ENCODE results near the gene FGGY. TPM values are rescaled to one million over a fixed set of nuclear protein-coding genes. Genes with fewer than 3 reads are reported as not detected.

The FGGY gene
- total RNA-seq, 1 experiment from 2014 or later = 12.0 TPM

DNA sequence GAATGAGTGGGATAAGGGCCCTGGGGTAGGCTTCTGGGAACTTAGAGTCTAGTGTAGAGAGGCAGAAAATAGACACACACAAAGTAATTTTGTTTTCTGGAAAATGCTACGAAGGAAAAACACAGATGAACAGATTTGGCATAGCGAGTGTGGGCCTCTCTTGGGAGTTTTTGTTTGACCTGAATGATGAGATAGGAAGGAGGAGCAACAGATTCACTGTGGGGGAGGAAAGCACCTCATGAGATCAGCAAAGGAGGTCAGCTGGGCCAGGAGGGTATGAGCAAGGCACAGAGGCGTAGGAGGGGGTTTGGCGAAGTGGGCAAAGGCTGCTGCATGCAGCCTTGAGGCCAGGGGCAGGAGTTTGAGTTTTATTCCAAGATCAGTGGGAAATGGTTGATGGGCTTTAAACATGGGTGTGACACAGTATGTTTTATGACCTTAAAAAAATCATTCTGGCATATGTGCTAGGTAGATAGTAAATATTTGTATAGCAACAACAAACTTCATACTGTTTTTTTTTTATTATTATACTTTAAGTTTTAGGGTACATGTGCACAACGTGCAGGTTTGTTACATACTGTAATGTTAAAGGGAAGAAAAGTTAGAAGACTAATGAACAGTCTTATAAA lies 57.9 kb downstream of the FGGY start:
- no peak for ATAC-seq
- CTCF ChIA-PET = no interaction called here
- POLR2A ChIA-PET = no interaction called here
- Mint-ChIP-seq H3K27me3 (ENCODE audit: low read depth) (no peaks in the 10 kb centered on the region), H3K4me3 (no peak overlapping the region), H3K9me3 (no peaks in the 10 kb centered on the region), H3K36me3 (no peaks in the 10 kb centered on the region), H3K27ac (no peak overlapping the region), H3K4me1 (peaks cover 13% of the 10 kb centered on the region; the same call in 1 of the 2 replicates)
- TF ChIP-seq RELA (CRISPR knock-in tag; IDR thresholded peaks at IDR 0.05; ENCODE audit: borderline replicate concordance) = no peak
- TF ChIP-seq ZNF416 (CRISPR knock-in tag; IDR thresholded peaks at IDR 0.05) = no peak
- no peak for TF ChIP-seq ERG (CRISPR knock-in tag; IDR thresholded peaks at IDR 0.05)
- no peak for DNase-seq (ENCODE audit: low spot score)

DNA sequence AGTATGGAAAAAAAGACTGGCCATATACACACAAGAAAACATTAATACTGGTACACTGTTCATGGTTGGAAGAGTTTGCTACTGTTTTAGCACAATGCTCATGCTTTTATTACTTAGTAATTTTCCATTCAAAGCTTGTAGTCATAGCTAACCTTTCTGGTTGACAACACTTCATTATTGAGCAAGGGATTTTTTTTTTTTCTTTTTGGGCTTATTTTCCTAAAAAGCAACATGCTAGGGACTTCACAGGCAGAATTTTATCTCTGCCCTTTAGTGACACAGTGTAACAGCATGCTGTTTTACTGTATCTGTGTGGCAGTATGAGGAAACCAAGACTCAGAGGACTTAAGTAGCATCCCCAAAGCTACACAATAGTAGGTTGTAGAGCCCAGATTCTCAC lies 58.5 kb downstream of the FGGY start:
- Mint-ChIP-seq H3K9me3 (no peaks in the 10 kb centered on the region), H3K36me3 (no peaks in the 10 kb centered on the region), H3K4me1 (peaks cover 13% of the 10 kb centered on the region; the same call in 1 of the 2 replicates), H3K27me3 (ENCODE audit: low read depth) (no peaks in the 10 kb centered on the region), H3K27ac (no peak overlapping the region), H3K4me3 (no peak overlapping the region)
- ChIA-PET CTCF (no interaction called here), POLR2A (no interaction called here)
- no peak for TF ChIP-seq OVOL2 (CRISPR knock-in tag; IDR thresholded peaks at IDR 0.05; ENCODE audit: borderline replicate concordance)
- no peak for TF ChIP-seq IRF1 (CRISPR knock-in tag; IDR thresholded peaks at IDR 0.05)
- no peak for TF ChIP-seq ZBTB21 (CRISPR knock-in tag; IDR thresholded peaks at IDR 0.05; ENCODE audit: borderline replicate concordance)
- DNase-seq (ENCODE audit: low spot score) = no peak
- no peak for ATAC-seq

GRCh38 chr1:59356627-59357026 lies 59.7 kb downstream of the FGGY start:
- ATAC-seq (no peak), DNase-seq (ENCODE audit: low spot score) (no peak)
- H3K36me3 Mint-ChIP-seq = no peaks in the 10 kb centered on the region
- no peak overlapping the region for H3K4me3 Mint-ChIP-seq
- CTCF ChIA-PET = no interaction called here
- no peak overlapping the region for H3K27ac Mint-ChIP-seq
- POLR2A ChIA-PET = no interaction called here
- peaks cover 13% of the 10 kb centered on the region; the same call in 1 of the 2 replicates for H3K4me1 Mint-ChIP-seq
- no peaks in the 10 kb centered on the region for H3K27me3 Mint-ChIP-seq (ENCODE audit: low read depth)
- H3K9me3 Mint-ChIP-seq = no peaks in the 10 kb centered on the region
- TF ChIP-seq, protein P1, sequence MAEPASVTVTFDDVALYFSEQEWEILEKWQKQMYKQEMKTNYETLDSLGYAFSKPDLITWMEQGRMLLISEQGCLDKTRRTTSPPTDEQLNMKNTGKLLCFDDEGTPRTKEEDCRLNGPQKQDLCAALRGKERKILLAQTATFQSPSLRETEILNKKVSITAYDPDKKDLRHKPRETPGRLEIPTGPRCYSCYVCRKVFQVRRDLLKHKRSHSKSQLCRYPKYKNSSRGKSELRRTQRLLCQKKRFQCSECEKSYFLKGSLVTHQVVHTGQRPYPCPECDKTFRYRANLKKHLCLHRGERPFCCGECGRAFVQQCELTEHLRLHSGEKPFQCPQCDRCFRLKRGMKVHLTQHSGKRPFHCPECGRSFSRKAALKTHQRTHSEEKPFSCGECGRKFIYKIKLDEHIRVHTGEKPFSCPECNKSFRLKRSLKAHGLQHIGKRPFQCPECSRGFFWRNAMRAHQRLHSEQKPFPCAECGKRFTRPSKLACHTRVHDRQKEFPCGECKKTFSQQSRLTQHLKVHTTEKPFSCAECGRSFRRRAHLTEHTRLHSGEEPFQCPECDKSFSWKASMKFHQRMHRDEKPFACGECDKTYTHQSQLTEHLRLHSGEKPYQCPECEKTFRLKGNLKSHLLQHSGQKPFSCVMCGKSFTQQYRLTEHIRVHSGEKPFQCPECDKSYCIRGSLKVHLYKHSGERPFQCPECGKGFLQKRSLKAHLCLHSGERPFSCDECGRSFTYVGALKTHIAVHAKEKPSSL (CRISPR knock-in tag; conservative IDR thresholded peaks at IDR 0.05) = no peak
- TF ChIP-seq, protein P2, sequence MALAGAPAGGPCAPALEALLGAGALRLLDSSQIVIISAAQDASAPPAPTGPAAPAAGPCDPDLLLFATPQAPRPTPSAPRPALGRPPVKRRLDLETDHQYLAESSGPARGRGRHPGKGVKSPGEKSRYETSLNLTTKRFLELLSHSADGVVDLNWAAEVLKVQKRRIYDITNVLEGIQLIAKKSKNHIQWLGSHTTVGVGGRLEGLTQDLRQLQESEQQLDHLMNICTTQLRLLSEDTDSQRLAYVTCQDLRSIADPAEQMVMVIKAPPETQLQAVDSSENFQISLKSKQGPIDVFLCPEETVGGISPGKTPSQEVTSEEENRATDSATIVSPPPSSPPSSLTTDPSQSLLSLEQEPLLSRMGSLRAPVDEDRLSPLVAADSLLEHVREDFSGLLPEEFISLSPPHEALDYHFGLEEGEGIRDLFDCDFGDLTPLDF (CRISPR knock-in tag; IDR thresholded peaks at IDR 0.05) = no peak
- no peak for TF ChIP-seq E2F5 (CRISPR knock-in tag; IDR thresholded peaks at IDR 0.05)
- TF ChIP-seq, protein P3, sequence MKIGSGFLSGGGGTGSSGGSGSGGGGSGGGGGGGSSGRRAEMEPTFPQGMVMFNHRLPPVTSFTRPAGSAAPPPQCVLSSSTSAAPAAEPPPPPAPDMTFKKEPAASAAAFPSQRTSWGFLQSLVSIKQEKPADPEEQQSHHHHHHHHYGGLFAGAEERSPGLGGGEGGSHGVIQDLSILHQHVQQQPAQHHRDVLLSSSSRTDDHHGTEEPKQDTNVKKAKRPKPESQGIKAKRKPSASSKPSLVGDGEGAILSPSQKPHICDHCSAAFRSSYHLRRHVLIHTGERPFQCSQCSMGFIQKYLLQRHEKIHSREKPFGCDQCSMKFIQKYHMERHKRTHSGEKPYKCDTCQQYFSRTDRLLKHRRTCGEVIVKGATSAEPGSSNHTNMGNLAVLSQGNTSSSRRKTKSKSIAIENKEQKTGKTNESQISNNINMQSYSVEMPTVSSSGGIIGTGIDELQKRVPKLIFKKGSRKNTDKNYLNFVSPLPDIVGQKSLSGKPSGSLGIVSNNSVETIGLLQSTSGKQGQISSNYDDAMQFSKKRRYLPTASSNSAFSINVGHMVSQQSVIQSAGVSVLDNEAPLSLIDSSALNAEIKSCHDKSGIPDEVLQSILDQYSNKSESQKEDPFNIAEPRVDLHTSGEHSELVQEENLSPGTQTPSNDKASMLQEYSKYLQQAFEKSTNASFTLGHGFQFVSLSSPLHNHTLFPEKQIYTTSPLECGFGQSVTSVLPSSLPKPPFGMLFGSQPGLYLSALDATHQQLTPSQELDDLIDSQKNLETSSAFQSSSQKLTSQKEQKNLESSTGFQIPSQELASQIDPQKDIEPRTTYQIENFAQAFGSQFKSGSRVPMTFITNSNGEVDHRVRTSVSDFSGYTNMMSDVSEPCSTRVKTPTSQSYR (CRISPR knock-in tag; IDR thresholded peaks at IDR 0.05) = no peak
- TF ChIP-seq EMX1 (CRISPR knock-in tag; IDR thresholded peaks at IDR 0.05) = no peak
- TF ChIP-seq, protein P4, sequence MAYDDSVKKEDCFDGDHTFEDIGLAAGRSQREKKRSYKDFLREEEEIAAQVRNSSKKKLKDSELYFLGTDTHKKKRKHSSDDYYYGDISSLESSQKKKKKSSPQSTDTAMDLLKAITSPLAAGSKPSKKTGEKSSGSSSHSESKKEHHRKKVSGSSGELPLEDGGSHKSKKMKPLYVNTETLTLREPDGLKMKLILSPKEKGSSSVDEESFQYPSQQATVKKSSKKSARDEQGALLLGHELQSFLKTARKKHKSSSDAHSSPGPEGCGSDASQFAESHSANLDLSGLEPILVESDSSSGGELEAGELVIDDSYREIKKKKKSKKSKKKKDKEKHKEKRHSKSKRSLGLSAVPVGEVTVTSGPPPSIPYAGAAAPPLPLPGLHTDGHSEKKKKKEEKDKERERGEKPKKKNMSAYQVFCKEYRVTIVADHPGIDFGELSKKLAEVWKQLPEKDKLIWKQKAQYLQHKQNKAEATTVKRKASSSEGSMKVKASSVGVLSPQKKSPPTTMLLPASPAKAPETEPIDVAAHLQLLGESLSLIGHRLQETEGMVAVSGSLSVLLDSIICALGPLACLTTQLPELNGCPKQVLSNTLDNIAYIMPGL (CRISPR knock-in tag; IDR thresholded peaks at IDR 0.05) = no peak
- TF ChIP-seq TEAD1 (CRISPR knock-in tag; IDR thresholded peaks at IDR 0.05) = no peak
- no peak for TF ChIP-seq ATF1 (CRISPR knock-in tag; IDR thresholded peaks at IDR 0.05)
- TF ChIP-seq FOXP1 (CRISPR knock-in tag; IDR thresholded peaks at IDR 0.05; ENCODE audit: borderline replicate concordance) = no peak
- TF ChIP-seq GRHL2 (CRISPR knock-in tag; IDR thresholded peaks at IDR 0.05; ENCODE audit: insufficient replicate concordance, severe bottlenecking) = no peak
- no peak for TF ChIP-seq NFYB (CRISPR knock-in tag; conservative IDR thresholded peaks at IDR 0.05; ENCODE audit: low read depth)
- TF ChIP-seq PRRX2 (CRISPR knock-in tag; IDR thresholded peaks at IDR 0.05) = no peak
- TF ChIP-seq OVOL2 (CRISPR knock-in tag; IDR thresholded peaks at IDR 0.05; ENCODE audit: borderline replicate concordance) = no peak
- TF ChIP-seq ERG (CRISPR knock-in tag; IDR thresholded peaks at IDR 0.05) = no peak

Measured in WTC11 (cell line).